ENCODE measurements around the gene CLN6.

- TF ChIP-seq CTCF (conservative IDR thresholded peaks at IDR 0.05; ENCODE audit: low read depth, low read length), result no peak
- TF ChIP-seq POLR2A (IDR thresholded peaks at IDR 0.05; ENCODE audit: low read depth, low read length), result no peak
- TF ChIP-seq MAZ (IDR thresholded peaks at IDR 0.05; ENCODE audit: borderline replicate concordance, low read depth, low read length), result no peak
- no peak for TF ChIP-seq MXI1 (IDR thresholded peaks at IDR 0.05; ENCODE audit: borderline replicate concordance, low read depth, low read length)
- peak; percentile 89 for TF ChIP-seq CEBPB (IDR thresholded peaks at IDR 0.05; ENCODE audit: low read depth, low read length)
- no peak for TF ChIP-seq USF2 (IDR thresholded peaks at IDR 0.05; ENCODE audit: low read depth, low read length)
- TF ChIP-seq RAD21 (IDR thresholded peaks at IDR 0.05; ENCODE audit: low read length), result no peak
- TF ChIP-seq SMC3 (IDR thresholded peaks at IDR 0.05; ENCODE audit: low read depth, low read length), result no peak
- TF ChIP-seq CHD1 (IDR thresholded peaks at IDR 0.05; ENCODE audit: low read depth, low read length), result no peak
- TF ChIP-seq RCOR1 (IDR thresholded peaks at IDR 0.05; ENCODE audit: insufficient replicate concordance, low read length), result no peak
These were observed 45.7 kb upstream of the CLN6 start for GRCh38 chr15:68275165-68275746.
